Tibial artery (tissue), 4 donors: ENCODE measurements around the gene NCMAP.

ENCODE experiments used
- DNase-seq, 2 donors: peaks; one replicate each; pipeline ENCODE4 v3.0.0-alpha.2; 2019
- H3K27ac ChIP-seq, 2 donors: fragments of 200-600 bp; sonication (generic) in 1 of 2; 1 replicate in 1 of 2; 2 replicates in 1 of 2; pipeline ENCODE4 v1.5.1; 2018 to 2019; ENCODE audit warnings: mild to moderate bottlenecking in 1 of 2
- H3K27me3 ChIP-seq, 2 donors: fragments of 200-600 bp; sonication (generic) in 1 of 2; one replicate each; pipeline versions ENCODE4 v1.5.1 to v1.6.0; 2016 to 2019
- H3K36me3 ChIP-seq, 3 donors: fragments of 200-600 bp; sonication (generic) in 2 of 3; one replicate each; pipeline ENCODE4 v1.5.1; 2016 to 2019; ENCODE audit warnings: mild to moderate bottlenecking in 2 of 3
- H3K4me1 ChIP-seq, 4 donors: fragments of 200-600 bp; sonication (generic) in 2 of 4; 1 replicate in 3 of 4; 2 replicates in 1 of 4; pipeline ENCODE4 v1.5.1; 2016 to 2019
- H3K4me3 ChIP-seq, 2 donors: fragments of 200-600 bp; sonication (generic) in 1 of 2; 1 replicate in 1 of 2; 2 replicates in 1 of 2; pipeline ENCODE4 v1.5.1; 2018 to 2019; ENCODE audit warnings: mild to moderate bottlenecking in 2 of 2
- H3K9me3 ChIP-seq, 3 donors: fragments of 200-600 bp; sonication (generic) in 1 of 3; one replicate each; pipeline ENCODE4 v1.5.1; 2016 to 2019
- intact Hi-C: fragments of 100-400 bp; cut with DNase I; formaldehyde crosslinking; loops from one replicate; pipeline ENCODE4 v1.15.0; 2023; ENCODE audit warnings: low total_unique reads
- TF ChIP-seq, protein P1 (sequence below), 2 experiments: fragments of 200-600 bp in 1 of 2; fragments of 450-650 bp in 1 of 2; IDR thresholded peaks; one replicate each; pipeline ENCODE4 v1.5.1; 2017 to 2019; ENCODE audit warnings: antibody characterized with exemption in 2 of 2, mild to moderate bottlenecking in 1 of 2, moderate library complexity in 1 of 2

NCMAP gene

DNA sequence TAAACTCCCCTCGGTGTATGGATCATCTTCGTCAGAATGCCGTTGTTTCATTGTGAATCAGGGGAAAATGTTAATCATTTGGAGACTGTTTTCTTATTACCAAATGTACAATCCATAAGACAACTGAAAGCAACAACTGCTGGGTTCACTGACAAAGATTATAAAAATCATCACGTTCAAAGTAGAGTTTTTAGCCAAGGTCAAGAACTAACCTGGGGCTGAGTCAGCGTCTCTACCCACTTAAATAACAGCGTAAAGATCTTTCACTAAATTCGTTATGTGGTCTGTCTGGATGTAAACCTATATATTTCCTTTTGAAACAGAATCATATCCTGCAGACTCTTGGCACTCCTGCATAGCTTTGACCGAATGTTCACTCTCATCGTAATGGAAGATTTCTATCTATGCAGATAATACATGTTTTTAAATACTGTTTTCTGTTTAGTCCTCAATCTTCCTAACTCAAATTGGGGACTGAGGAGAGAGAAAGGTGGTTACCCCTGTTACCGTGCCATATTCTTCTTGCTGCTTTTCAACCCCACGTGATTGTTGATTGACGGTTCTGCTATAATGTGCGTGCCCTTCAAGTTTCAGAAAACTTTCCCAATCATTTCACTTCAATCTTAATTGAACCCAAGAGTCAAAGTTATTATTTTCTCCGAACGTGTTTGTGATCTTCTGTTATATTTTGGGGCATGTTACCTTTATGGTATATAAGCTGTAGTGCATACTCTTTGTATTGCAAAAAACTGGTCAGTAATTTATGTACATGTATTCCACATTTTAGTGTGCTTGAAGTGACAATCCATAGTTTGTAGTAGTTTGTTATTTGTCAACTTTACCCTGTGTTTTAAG, 15.6 kb upstream of the NCMAP start:
- TF ChIP-seq, protein P1, sequence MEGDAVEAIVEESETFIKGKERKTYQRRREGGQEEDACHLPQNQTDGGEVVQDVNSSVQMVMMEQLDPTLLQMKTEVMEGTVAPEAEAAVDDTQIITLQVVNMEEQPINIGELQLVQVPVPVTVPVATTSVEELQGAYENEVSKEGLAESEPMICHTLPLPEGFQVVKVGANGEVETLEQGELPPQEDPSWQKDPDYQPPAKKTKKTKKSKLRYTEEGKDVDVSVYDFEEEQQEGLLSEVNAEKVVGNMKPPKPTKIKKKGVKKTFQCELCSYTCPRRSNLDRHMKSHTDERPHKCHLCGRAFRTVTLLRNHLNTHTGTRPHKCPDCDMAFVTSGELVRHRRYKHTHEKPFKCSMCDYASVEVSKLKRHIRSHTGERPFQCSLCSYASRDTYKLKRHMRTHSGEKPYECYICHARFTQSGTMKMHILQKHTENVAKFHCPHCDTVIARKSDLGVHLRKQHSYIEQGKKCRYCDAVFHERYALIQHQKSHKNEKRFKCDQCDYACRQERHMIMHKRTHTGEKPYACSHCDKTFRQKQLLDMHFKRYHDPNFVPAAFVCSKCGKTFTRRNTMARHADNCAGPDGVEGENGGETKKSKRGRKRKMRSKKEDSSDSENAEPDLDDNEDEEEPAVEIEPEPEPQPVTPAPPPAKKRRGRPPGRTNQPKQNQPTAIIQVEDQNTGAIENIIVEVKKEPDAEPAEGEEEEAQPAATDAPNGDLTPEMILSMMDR (IDR thresholded peaks at IDR 0.05) = no peak

DNA sequence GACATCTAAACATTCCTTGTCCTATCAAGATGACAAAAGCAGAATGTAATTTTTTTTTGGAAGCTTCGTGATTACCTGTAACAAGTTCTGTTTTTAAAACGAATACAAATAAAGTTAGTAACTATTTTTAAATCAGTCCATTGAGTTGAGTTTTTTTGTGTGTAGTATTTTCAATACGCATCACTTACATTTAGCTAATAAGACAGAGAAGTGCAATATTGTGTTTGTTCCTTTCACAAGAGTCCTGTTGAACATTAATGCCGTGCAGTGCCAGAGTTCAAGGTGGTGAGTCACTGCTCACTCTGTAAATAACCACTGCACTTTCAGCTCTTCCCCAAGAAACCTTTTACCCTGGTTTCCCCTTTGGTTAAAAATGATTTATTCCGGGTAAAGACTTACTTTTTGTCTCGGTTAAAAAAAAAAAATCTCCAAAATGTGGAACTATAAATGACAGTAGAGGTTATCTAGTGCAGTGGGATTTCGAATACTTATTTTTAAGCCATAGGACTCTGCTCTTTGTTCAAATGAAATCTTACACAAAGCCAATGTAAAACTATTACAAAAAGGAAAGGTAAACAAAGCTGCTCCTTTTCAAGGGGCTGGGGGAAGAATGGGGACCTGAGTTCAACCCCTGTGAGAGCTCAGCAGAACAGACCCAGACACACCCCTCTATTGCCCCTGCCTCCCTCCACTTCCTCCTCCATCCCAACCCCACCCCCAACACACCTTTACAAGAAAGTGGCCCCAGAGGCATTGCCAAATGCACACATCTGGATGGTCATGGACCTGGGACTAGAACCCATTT, 14.8 kb upstream of the NCMAP start:
- peaks cover 0 to 18% of the 10 kb centered on the region in 2 donors for H3K27me3 ChIP-seq
- peaks cover 0 to 4% (median 0%) of the 10 kb centered on the region in 4 donors for H3K4me1 ChIP-seq
- no peak for DNase-seq
- H3K4me3 ChIP-seq = no peak overlapping the region
- H3K27ac ChIP-seq = no peak overlapping the region
- H3K9me3 ChIP-seq = no peaks in the 10 kb centered on the region
- TF ChIP-seq, protein P1 (IDR thresholded peaks at IDR 0.05) = no peak
- H3K36me3 ChIP-seq = no peaks in the 10 kb centered on the region
- intact Hi-C loops = no loop called here

More for the DNA sequence above, 15.6 kb upstream of the NCMAP start:
- DNase-seq = no peak
- H3K9me3 ChIP-seq = no peaks in the 10 kb centered on the region
- H3K4me1 ChIP-seq = peaks cover 0 to 4% (median 0%) of the 10 kb centered on the region in 4 donors
- H3K36me3 ChIP-seq = peaks cover 0 to 5% (median 0%) of the 10 kb centered on the region in 3 donors
- peaks cover 0 to 18% of the 10 kb centered on the region in 2 donors for H3K27me3 ChIP-seq
- no peak overlapping the region for H3K4me3 ChIP-seq
- intact Hi-C loops = no loop called here
- H3K27ac ChIP-seq = no peak overlapping the region

DNA sequence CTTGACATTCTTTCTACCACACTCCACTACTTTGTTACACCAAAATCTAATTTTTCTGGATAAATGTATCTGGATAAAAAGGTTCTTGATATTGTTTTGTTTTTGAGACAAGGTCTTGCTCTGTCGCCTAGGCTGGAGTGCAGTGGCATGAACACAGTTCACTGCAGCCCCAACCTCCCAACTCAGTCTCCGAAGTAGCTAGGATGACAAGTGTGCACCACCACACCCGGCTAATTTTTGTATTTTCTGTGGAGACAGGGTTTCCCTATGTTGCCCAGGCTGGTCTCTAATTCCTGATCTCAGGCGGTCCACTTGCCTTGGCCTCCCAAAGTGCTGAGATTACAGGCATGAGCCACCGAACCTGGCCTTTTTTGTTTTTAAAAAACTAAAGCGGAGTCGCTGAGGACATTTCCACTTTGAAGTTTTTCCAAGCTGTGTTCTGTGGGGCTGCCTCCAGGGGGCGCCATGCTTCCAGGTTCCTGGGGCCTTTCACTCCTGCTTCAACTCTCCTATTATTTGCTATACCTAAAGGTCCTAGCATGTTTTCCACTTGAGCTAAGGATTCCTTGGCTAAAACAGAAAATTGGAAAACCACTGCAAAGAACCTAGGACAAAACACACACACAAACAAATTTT, 14.1 kb upstream of the NCMAP start:
- TF ChIP-seq, protein P1 (IDR thresholded peaks at IDR 0.05) = peak in 1 of 2 experiments; percentile 14
- DNase-seq = no peak
- intact Hi-C loops = no loop called here
- Histone ChIP-seq H3K27ac (no peak overlapping the region), H3K9me3 (no peaks in the 10 kb centered on the region), H3K4me1 (peaks cover 0 to 4% (median 0%) of the 10 kb centered on the region in 4 donors), H3K4me3 (no peak overlapping the region), H3K36me3 (no peaks in the 10 kb centered on the region), H3K27me3 (peaks cover 0 to 19% of the 10 kb centered on the region in 2 donors)

DNA sequence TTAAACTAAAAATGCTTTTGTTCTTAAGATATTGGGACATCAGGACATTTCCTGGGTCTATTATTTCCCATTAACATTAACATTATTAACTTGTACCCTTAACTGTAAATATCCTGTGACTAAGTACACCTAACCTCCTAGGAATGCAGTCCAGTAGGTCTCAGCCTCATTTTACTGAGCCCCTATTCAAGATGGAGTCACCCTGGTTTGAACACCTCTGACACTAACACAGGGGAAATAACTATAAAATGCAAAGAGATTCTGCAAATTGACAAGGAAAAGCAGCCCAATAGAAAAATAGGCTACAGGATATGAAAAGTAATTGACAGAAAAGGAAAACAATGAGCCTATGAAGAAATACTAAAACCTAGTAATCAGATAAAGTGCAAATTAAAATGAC, 11.6 kb upstream of the NCMAP start:
- no peak overlapping the region for H3K27ac ChIP-seq
- no peaks in the 10 kb centered on the region for H3K9me3 ChIP-seq
- H3K27me3 ChIP-seq = peaks cover 0 to 27% of the 10 kb centered on the region in 2 donors
- TF ChIP-seq, protein P1 (IDR thresholded peaks at IDR 0.05) = no peak
- no peak overlapping the region for H3K4me3 ChIP-seq
- no peaks in the 10 kb centered on the region for H3K36me3 ChIP-seq
- DNase-seq = no peak
- intact Hi-C loops = no loop called here
- peaks cover 0 to 4% (median 0%) of the 10 kb centered on the region in 4 donors for H3K4me1 ChIP-seq

DNA sequence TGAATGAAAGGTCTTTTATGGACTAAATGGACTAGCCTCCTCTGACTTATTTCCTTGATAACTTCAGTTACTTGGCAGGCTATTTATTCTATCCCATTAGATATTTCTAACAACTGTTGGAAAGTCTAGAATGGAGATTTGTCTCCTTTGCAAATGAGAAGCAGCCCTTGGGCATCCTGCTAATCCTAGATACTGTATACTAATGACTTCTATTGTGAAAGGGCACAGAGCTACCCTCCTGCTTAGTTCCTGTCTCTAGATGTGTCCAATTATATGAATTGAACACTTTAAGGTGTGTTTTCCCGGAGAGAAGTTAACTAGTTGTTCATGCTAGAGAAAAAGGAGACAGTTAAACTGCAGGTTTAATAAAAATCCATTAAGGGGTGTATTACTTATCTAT, 10.2 kb upstream of the NCMAP start:
- intact Hi-C loops = no loop called here
- H3K4me1 ChIP-seq = peaks cover 0 to 4% (median 0%) of the 10 kb centered on the region in 4 donors
- no peak overlapping the region for H3K4me3 ChIP-seq
- H3K27me3 ChIP-seq = peaks cover 0 to 37% of the 10 kb centered on the region in 2 donors
- DNase-seq = no peak
- no peaks in the 10 kb centered on the region for H3K9me3 ChIP-seq
- no peak overlapping the region for H3K27ac ChIP-seq
- TF ChIP-seq, protein P1 (IDR thresholded peaks at IDR 0.05) = no peak
- no peaks in the 10 kb centered on the region for H3K36me3 ChIP-seq
